NCI-H2171 (cell line): Measurements from ENCODE around the gene LENG9.
"Not testable (repeated sequence)": the region's sequence is repeated elsewhere in the genome, so short reads cannot be mapped to it uniquely, and the experiment has no call there.

ENCODE experiments used
- DNase-seq: peaks from one replicate; lab custom pipeline; 2025; lab: John Stamatoyannopoulos, UW

LENG9 gene

DNA sequence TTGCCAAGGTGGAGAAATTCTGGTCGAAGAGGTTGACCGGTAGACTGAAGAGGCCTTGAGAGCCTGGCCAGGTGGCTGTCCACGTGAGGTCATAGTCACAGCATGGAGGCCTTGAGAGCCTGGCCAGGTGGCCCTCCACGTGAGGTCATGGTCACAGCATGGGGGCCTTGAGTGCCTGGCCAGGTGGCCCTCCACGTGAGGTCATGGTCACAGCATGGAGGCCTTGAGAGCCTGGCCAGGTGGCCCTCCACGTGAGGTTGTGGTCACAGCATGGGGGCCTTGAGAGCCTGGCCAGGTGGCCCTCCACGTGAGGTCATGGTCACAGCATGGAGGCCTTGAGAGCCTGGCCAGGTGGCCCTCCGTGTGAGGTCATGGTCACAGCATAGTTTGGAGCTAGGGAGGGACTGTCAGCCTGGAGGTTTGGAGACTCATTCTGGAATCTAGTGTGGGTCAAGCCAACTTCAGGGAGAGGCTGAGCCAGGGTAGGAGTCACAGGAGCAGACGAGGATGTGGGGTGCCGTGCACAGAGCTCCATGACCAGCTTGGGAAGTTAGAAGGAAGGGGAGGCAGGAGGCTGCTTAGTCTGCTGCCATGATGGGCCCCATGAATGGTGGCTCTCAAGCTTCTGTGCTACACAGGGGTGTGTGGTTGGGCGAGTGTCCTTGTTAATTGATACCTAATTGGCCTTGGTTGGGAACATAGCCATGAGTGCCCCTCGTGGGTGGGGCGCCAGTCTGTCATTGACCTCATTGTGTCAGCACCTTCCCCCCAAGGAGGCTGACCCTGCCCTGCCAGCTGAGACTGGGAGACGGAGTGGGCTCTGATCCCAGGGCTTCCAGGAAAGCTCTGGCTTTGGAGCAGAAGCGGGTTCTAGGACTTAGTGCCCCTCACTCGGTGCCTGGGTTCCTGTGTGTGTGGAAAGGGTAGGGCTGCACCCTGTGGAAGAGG lies 4.0 kb downstream of the LENG9 start:
- DNase-seq = no peak

DNA sequence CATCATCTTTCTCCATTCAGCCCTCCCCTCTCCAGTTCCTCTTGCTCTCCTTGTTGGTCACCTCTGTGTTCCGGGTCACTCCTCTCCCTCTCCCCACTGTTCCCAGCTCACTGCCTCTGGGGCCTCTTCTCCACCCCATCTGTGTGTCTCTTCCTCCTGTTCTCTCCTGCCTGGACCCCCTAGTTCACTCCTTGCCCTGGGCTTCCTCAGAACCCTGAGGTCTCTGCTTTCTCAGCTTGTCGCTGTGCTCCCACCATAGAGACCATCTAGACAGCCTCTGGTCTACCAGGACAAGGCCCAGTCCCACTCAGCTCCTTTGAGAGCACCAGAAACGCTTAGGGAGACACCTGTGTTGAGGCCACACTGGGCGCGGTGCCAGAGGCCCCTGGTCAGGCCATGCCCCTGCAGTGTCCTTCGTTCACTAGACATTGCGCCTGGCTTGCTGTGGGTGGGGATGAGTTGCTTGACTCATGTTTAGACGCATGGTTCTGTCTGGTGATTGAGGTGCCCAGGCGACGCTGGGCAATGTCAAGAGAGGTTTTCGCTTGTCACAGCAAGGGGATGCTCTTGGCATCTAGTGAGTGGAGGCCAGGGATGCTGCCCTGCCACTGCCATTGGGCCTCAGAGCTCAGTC lies 4.8 kb downstream of the LENG9 start:
- DNase-seq = no peak

DNA sequence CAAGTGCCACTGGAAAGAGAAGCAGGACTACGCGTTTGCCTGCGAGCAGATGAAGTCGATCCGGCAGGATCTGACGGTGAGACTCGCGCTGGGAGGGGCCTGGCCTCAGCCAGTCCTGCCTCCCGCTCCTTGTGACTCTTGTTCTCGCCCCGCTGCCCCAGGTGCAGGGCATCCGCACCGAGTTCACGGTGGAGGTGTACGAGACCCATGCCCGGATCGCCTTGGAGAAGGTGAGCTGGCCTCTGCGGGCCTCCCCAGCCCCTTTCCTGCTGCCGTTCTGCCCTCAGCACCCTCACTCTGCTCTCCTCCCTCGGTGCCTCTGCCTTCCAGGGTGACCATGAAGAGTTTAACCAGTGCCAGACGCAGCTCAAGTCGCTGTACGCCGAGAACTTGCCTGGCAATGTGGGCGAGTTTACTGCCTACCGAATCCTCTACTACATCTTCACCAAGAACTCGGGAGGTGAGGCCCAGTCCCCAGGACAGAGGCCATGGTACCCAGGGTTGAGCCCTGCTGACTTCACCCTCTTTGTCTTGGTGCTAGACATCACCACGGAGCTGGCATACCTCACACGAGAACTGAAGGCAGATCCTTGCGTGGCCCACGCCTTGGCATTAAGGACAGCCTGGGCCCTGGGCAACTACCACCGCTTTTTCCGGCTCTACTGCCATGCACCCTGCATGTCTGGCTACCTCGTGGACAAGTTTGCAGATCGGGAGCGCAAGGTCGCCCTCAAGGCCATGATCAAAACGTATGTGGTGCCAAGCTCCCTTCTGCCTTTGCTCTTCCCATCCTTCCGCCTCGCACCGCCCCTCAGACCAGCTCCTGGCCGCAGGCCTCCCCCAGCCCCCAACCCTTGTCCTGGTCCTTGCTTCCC lies 5.6 kb downstream of the LENG9 start:
- DNase-seq = no peak

DNA sequence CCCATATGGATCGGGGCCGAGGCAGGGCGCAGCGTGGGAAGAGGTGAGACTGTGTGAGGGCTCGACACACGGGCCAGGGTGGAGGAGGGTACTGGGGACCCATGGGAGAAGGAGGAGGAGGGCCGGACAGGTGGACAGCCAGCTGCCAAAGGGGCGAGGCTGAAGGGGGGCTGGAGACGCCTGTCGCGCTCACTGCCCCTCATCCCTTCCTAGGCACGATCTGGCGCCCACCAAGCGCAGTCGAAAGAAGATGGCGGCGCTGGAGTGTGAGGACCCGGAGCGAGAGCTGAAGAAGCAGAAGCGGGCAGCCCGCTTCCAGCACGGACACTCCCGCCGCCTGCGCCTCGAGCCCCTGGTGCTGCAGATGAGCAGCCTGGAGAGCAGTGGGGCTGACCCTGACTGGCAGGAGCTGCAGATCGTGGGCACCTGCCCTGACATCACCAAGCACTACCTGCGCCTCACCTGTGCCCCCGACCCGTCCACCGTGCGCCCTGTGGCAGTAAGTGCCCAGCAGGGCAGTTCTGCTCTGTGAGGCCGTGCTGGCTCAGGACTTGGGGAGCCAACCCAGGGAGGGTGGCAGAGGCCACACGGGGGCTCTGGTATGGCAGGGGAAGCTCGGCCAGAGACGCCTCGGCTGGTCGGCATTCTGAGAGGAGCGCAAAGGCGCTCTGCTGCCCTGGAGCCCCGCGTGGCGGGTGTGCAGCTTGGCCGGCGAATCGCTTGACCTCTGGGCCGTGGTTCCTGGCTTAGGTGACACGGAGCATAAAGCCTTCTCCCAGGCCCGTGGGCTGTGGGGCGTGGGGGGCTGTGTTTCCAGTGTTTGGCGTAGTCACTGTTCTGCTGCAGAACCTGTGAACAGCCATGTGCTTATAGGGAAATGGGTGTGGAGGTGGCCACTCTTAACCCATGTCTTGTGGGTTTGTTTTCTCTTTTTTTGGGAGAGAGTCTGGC lies 6.9 kb downstream of the LENG9 start:
- DNase-seq = no peak

DNA sequence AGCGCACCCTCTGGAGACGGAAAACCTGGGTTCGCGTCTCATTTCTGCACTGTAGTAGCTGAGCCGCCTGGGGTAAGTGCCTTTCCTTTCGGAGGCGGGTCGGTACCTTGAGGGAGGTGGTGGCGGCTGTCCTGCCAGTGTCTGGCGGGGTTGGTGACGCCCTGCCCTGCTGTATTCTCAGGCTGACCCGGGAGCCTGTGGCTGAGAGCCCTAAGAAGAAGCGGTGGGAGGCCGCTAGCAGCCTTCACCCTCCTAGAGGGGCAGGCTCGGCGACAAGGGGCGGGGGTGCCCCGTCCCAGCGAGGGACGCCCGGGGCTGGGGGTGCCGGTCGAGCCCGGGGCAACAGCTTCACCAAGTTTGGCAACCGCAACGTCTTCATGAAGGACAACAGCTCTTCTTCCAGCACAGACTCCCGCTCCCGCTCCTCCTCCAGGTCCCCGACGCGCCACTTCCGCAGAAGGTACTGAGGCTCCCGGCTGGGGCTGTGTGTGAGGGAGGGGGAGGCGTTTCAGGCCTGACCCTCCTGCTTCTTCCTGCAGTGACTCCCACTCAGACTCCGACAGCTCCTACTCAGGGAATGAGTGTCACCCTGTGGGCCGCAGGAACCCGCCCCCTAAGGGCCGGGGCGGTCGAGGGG lies 7.7 kb downstream of the LENG9 start:
- no peak for DNase-seq

DNA sequence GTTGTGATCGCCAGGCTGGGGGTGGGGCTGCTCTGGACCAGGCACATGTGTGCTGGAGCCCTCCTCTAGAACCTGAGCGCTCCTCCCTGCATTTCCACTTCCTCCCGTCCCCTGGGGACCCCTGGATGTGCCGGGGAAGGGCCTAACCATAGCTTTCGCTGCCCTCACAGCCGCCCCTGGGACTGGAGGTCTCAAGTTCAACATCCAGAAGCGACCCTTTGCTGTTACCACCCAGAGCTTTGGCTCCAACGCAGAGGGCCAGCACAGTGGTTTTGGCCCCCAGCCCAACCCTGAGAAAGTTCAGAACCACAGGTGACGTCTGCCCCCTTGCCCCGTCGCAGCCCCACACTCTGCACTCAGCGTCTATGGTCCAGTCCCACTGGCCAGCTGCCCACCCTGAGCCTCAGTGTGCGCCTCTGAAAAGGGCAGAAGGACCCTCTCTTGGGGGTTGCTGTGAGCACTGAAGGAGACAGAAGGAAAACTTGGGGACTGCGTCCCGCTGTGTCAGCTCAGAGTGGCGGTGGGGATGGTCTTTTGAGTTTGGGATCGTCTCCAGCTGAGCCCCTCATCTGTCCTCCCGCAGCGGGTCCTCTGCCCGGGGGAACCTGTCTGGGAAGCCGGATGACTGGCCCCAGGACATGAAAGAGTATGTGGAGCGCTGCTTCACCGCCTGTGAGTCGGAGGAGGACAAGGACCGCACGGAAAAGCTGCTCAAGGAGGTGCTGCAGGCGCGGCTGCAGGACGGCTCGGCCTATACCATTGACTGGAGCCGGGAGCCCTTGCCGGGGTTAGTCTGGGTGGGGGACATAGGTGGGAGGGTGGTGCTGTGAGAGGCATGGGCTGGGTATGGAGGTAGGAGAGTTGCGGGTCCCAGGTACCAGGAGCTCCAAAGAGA lies 8.6 kb downstream of the LENG9 start:
- DNase-seq = no peak

DNA sequence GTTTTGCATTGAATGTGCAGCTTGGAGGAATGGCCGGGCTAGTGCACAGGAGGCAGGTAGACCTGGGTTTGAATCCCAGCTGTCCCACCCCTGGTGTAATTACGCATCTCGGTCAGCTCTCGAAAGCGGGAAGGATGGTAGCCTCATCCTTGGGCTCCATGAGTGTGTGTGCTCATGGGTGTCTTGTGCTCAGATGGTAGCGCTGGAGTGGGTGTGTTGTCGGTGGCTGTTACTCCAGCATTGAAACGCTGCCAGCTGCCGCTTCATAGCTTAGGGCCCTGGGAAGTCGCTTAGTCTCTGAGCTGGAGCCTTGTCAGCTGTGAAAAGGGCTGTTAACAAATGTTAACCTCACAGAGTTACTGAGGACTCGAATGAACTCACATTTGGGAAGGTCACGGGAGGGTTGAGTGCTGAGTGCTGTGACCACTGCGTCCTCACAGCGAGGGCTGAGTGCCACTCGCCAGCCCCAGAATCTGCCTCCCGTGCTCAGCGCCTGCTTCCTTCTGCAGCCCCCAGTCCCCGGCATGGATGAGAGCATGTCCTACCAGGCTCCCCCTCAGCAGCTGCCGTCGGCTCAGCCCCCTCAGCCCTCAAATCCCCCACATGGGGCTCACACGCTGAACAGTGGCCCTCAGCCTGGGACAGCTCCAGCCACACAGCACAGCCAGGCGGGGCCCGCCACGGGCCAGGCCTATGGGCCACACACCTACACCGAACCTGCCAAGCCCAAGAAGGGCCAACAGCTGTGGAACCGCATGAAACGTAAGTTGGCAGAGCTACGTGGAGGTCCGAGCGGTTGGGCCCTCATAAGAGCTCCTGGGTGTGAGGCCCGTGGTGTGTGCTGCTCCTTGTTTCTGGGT lies 9.4 kb downstream of the LENG9 start:
- no peak for DNase-seq

DNA sequence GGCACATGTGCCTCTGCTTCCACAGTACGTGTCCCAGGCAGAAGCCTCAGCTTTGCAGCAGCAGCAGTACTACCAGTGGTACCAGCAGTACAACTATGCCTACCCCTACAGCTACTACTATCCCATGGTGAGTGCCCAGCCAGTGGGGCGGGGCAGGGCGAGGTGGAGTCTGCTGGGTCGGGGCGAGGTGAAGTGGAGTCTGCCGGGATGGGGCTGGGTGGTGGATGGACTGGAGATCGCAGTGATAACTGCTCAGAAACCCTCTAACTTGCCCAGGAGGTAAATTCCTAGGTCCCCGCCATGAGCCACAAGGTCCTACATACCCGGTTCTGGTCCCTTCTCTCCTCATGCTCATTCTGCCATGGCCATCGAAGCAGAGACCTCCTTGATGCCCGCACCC lies 11.0 kb downstream of the LENG9 start:
- no peak for DNase-seq

DNA sequence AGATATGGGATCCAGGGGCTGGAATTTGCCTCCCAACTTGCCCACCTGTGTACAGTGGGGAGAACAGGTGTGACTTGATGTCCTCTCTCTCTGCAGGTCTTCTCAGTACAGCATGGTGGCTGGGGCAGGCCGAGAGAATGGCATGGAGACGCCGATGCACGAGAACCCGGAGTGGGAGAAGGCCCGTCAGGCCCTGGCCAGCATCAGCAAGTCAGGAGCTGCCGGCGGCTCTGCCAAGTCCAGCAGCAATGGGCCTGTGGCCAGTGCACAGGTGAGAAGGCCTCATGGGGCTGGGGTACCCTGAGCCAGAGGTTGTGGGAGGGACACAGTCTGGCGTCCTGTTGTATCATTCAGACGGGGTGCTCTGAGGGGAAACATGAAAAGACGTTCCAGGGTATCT lies 11.6 kb downstream of the LENG9 start:
- DNase-seq = no peak

DNA sequence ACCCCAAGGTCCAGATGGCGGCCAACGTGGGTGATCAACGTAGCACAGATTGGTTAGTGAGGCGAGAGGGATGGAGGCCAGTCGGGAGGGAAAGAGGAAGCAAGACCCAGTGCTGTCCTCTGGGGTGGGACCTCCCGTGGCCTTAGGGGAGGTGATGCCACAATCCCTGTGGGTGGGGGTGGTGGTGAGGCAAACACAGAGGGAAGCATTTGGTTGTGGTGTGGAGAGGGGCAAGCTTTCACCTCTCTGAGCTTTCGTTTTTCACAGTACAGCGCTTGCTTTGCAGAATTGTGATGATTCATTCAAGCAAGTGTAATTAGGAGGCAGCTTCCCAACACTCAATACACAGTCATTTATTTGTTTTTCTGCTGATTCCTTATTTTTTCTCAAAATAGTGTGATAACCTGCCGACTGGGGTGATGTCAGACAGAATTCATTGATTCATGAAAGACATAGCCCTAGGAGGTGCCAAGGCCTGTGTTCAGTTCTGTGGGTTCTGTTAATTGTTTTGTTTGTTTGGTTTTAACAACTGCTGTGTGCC lies 12.2 kb downstream of the LENG9 start:
- DNase-seq = no peak

DNA sequence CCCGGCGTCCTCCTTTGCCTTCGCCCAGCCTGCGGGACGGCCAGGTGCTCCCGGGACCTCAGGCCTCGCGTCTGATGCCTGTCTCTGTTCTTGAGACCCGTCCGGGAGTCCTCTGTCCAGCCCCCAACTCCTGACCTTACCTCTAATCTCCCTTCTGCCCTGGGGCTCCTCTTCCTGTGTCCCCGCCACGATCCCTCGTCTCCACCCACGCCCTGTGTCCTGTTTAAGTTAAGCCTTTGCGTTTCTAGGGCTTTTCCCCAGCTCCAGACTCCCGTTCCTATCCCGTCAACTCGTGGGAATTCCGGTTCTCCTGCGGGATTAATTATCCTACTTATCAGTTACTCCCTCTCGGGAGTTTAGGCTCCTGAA lies 13.9 kb downstream of the LENG9 start:
- no peak for DNase-seq

DNA sequence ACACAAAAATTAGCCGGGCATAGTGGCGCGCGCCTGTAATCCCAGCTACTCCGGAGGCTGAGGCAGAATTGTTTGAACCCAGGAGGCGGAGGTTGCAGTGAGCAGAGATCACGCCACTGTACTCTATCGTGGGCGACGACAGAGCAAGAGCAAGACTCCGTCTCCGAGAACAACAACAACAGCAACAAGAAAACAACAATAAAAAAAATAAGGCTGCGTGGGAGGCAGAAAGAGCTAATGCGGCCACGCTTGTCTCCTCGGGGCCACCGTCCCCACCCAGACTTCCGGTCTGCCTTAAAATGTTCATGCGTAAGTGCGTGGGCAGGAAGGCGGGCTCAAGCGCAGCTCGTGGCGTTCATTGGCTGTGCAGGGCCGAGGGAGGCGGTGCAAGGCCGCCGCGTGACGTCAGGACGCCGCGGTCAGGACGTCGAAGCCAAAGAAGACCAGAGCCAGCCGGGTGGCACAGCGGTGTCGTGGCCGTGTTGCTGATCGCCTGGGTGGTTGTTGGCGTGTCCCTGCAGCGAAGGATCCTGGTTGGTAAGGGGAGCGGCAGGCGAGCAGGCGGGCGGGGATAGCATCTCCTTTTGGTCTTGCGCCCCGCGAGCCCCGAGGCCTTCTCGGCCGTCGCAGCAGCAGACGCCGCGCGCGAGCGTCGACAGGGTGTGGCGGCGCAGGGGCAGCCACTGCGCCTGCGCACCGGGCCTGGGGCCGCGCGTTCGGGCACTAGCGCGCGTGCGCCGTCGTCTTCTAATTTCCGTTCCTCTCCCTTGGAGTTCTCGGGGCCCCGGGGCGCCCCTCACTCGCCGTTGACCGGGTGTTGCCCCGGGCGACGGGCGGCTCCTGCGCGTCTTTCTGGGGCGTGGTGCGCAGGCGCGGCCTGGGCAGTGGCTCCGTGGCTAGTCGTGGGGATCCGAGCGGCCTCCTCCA lies 14.5 kb downstream of the LENG9 start, which contains the start of gene LENG8:
Gene LENG8, plus strand, starts transcription at position 426 of the 927 bp plus-strand sequence. CDS start 2,146 bp downstream, outside the sequence.
- peak; percentile 95 for DNase-seq

DNA sequence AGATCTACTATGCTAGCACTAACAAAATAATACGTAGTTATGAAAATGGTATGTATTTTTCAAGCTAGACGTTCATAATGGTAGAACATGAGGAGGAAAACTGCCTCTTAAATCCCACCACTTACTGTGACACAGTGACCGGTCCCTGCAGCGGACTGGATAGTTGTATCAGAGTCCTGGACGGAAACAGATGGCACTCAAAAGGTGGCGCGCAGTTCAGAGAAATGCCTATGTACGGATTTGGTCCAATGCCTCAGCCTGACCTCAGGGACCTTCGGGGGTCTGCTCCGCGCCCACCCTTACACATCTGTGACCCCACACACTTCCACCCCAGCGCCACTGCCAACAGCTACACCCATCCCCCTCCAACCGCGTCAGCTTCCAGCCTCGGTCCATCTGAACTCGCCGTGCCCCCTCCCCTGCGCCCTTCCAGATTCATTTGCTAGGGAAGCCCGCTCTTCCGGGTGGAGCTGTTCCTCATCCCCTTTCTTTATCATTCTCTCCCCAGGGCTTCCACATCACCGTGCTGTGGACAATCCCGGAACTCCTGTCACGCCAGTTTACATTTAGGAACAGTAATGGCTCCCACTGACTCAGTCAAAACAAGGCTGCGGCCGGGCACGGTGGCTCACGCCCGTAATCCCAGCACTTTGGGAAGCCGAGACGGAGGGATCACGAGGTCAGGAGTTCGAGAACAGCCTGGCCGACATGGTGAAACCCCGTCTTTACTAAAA lies 15.4 kb downstream of the LENG9 start:
- DNase-seq = no peak

DNA sequence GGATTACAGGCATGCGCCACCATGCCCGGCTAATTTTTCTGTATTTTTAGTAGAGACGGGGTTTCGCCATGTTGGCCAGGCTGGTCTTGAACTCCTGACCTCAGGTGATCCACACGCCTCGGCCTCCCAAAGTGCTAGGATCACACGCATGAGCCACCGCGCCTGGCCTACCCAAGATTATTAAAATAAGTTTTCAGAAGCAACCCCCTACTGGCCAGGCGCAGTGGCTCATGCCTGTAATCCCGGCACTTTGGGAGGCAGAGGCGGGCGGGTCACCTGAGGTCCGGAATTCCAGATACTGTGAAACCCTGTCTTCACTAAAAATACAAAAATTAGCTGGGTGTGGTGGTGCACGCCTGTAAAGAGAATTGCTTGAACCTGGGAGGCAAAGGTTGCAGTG lies 17.2 kb downstream of the LENG9 start:
- not testable (repeated sequence) for DNase-seq

DNA sequence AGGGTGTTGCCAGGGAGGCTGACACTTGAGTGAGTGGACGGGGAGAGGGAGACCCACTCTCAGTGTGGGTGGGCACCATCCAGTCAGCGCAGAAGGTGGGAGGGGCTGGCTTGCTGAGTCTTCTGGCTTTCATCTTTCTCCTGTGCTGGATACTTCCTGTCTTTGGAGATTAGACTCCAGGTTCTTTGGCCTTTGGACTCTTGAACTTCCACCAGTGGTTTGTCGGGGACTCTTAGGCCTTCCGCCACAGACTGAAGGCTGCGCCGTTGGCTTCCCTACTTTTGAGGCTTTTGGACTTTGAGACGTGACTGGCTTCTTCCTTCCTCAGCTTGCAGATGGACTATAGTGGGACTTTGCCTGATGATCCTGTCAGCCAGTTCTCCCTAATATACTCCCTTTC lies 18.8 kb downstream of the LENG9 start:
- DNase-seq = no peak

DNA sequence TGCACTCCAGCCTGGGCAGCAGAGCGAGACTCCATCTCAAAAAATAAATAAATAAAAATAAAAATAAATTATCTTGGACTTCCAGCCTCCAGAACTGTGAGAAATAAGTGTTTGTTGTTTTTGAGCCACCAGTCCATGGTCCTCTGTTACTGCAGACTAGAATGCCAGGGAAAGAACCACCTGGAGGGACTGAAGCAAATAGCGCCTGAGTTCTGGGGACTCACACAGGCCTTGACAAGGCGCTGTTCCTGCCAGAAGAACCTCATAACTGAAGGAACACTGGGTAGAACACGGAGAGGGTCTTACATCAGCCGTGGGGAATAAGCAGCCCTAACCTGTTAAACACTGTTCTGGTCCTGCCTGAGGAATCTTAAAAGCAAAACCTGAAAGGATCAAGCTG lies 22.9 kb downstream of the LENG9 start:
- no peak for DNase-seq
